Progenitor cell of endocrine pancreas (in vitro differentiated cells): ENCODE results near the gene KRTAP9-6. TPM values are rescaled to one million over a fixed set of nuclear protein-coding genes. Genes with fewer than 3 reads are reported as not detected.

Experiments used
- DNase-seq: peaks from one replicate; pipeline ENCODE4 v3.0.0; 2021; ENCODE audit warnings: low spot score; ENCODE audit not compliant: unreplicated experiment
- H3K27ac Mint-ChIP-seq: 2 replicates; pipeline ENCODE4 v1.8.0; 2021; ENCODE audit warnings: mild to moderate bottlenecking, moderate library complexity, mixed read lengths
- H3K27me3 Mint-ChIP-seq: 2 replicates; pipeline ENCODE4 v1.8.0; 2021; ENCODE audit warnings: mixed read lengths
- H3K36me3 Mint-ChIP-seq: 2 replicates; pipeline ENCODE4 v1.8.0; 2022; ENCODE audit warnings: mixed read lengths; ENCODE audit not compliant: insufficient read depth
- H3K4me1 Mint-ChIP-seq: 2 replicates; pipeline ENCODE4 v1.8.0; 2021; ENCODE audit warnings: low read depth, mixed read lengths
- H3K4me3 Mint-ChIP-seq: 2 replicates; pipeline ENCODE4 v1.8.0; 2021; ENCODE audit warnings: low read depth, mild to moderate bottlenecking, moderate library complexity, mixed read lengths
- H3K9me3 Mint-ChIP-seq: 2 replicates; pipeline ENCODE4 v1.8.0; 2021; ENCODE audit warnings: low read depth, mixed read lengths
- total RNA-seq: library from RNA; stranded (reverse); gene quantifications from 2 replicates; pipeline ENCODE4 v1.2.1, GENCODE V29; 2021
- TF ChIP-seq, protein P1 (sequence below): fragments of 200-600 bp; sonication (generic); IDR thresholded peaks from one replicate; pipeline ENCODE4 v1.5.0; 2021; ENCODE audit warnings: antibody characterized with exemption, mild to moderate bottlenecking; ENCODE audit not compliant: unreplicated experiment

The KRTAP9-6 gene
- total RNA-seq, 1 donor from 2014 or later, result not detected

DNA sequence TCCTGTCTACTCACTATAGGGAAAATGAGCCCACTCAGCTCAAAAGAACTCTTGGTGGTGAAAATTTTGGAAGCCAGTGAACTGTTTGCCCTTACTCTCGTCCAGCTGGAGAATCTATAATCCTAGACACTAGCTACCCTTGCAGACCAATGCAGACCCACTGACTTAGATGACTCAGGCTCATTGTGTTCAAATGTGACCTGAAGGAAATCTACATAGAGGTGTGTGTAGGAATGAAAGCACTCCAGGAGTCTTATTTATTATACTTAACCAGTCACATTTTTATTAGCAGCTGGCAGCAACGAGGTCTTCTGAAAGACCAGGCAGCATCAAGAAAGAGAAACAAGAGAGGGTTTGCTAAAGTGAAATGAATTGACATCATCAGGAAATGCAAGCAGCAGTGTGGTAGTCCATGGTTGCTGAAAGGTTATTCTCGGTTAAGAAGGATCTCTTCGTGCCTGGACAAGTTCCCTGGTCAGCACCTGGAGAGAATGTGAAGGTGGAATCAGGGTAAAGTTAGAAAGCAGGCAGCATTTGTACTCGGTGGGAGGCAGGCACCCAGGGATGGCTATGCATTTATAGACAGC is 36.1 kb downstream of the KRTAP9-6 start:
- no peak overlapping the region for H3K4me3 Mint-ChIP-seq
- peaks cover 3% of the 10 kb centered on the region for H3K27me3 Mint-ChIP-seq
- H3K4me1 Mint-ChIP-seq, result no peaks in the 10 kb centered on the region
- DNase-seq, result no peak
- H3K9me3 Mint-ChIP-seq, result no peaks in the 10 kb centered on the region
- no peaks in the 10 kb centered on the region for H3K36me3 Mint-ChIP-seq
- TF ChIP-seq, protein P1, sequence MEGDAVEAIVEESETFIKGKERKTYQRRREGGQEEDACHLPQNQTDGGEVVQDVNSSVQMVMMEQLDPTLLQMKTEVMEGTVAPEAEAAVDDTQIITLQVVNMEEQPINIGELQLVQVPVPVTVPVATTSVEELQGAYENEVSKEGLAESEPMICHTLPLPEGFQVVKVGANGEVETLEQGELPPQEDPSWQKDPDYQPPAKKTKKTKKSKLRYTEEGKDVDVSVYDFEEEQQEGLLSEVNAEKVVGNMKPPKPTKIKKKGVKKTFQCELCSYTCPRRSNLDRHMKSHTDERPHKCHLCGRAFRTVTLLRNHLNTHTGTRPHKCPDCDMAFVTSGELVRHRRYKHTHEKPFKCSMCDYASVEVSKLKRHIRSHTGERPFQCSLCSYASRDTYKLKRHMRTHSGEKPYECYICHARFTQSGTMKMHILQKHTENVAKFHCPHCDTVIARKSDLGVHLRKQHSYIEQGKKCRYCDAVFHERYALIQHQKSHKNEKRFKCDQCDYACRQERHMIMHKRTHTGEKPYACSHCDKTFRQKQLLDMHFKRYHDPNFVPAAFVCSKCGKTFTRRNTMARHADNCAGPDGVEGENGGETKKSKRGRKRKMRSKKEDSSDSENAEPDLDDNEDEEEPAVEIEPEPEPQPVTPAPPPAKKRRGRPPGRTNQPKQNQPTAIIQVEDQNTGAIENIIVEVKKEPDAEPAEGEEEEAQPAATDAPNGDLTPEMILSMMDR, result no peak
- H3K27ac Mint-ChIP-seq, result no peak overlapping the region

- Mint-ChIP-seq H3K27ac (no peak within 1 kb of the TSS), H3K4me1 (no peaks in the 10 kb centered on the region), H3K9me3 (no peaks in the 10 kb centered on the region), H3K27me3 (peaks cover 9% of the 10 kb centered on the region), H3K4me3 (no peak within 1 kb of the TSS), H3K36me3 (no peaks in the 10 kb centered on the region)
- TF ChIP-seq, protein P1, result no peak
- no peak for DNase-seq
Observed at GRCh38 chr17:41301916-41302901, 37.0 kb downstream of the KRTAP9-6 start, which contains the start of gene KRTAP29-1. KRTAP29-1 (minus strand) TSS chr17:41302851; CDS start chr17:41302851, 0 bp downstream.

- Mint-ChIP-seq H3K4me3 (no peak overlapping the region), H3K9me3 (no peaks in the 10 kb centered on the region), H3K27me3 (peaks cover 17% of the 10 kb centered on the region), H3K4me1 (no peaks in the 10 kb centered on the region), H3K27ac (no peak overlapping the region), H3K36me3 (no peaks in the 10 kb centered on the region)
- TF ChIP-seq, protein P1, result no peak
- DNase-seq, result no peak
Observed at GRCh38 chr17:41302981-41303380, 37.8 kb downstream of the KRTAP9-6 start.

GRCh38 chr17:41304091-41304490 is 38.9 kb downstream of the KRTAP9-6 start:
- TF ChIP-seq, protein P1, result no peak
- no peak for DNase-seq
- Mint-ChIP-seq H3K27ac (no peak overlapping the region), H3K9me3 (no peaks in the 10 kb centered on the region), H3K4me1 (no peaks in the 10 kb centered on the region), H3K27me3 (peaks cover 21% of the 10 kb centered on the region), H3K4me3 (no peak overlapping the region), H3K36me3 (no peaks in the 10 kb centered on the region)

DNA sequence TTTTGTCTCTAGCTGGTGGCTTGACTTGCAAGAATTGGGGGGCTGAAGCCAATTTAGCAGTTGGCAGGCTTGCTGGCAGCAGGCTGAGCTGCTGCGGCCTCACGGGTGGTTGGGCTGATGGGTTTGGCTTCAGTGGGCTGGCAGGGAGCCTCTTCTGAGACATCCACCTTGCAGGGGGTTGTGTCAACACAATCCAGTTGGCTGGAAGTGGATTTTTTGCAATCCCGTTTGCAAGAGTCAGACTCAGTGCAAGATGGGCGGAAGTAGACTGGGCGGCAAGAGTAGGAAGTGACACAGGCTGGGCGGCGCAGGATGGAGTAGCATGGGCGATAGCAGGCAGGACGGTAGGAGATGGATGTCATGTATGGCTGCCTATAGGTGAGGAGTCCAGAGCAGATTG is 42.5 kb downstream of the KRTAP9-6 start:
- Mint-ChIP-seq H3K27me3 (peaks cover 36% of the 10 kb centered on the region), H3K36me3 (no peaks in the 10 kb centered on the region), H3K4me1 (no peaks in the 10 kb centered on the region), H3K4me3 (no peak overlapping the region), H3K27ac (no peak overlapping the region), H3K9me3 (no peaks in the 10 kb centered on the region)
- no peak for DNase-seq
- TF ChIP-seq, protein P1, result no peak
